GM19193 (cell line): ENCODE results near the gene DNAJA2.

Experiments
- POLR2A ChIP-seq: IDR thresholded peaks from 4 replicates; pipeline ENCODE4 v1.6.1; 2011; ENCODE audit not compliant: insufficient read depth, insufficient read length; ENCODE audit errors: extremely low read depth

Gene DNAJA2

DNA sequence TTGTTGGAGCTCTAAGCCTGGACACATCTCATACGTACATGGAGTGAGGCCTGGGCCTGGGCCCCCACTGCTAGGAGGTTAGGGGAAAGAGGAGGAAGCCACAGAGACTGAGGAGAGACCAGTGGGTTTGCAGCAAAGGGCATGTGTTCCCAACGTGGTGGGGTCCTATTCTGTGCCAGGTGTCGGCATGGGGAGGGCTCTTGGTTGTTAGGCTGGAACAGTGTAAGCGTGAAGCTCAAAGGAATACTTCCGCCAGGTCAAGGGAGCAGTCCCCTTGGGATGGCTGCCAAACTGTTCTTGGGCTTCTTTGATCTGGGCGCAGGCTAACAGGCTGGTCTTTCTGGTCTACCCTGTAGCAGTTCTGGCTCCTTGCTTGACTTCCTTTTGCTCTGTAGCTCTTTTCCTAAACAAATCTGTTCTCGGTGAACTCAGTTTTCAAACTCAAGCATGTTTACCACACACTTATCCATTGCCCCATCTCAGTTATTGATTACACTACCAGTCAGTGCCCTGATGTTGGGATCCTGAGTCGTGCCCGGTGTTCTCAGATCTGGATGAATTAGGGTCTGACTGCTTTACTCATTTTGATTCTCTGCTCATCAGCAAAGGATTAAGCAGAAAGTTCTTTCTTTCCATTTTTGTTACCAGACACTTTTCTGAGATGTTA lies 52.9 kb downstream of the DNAJA2 start:
- no peak for TF ChIP-seq POLR2A

DNA sequence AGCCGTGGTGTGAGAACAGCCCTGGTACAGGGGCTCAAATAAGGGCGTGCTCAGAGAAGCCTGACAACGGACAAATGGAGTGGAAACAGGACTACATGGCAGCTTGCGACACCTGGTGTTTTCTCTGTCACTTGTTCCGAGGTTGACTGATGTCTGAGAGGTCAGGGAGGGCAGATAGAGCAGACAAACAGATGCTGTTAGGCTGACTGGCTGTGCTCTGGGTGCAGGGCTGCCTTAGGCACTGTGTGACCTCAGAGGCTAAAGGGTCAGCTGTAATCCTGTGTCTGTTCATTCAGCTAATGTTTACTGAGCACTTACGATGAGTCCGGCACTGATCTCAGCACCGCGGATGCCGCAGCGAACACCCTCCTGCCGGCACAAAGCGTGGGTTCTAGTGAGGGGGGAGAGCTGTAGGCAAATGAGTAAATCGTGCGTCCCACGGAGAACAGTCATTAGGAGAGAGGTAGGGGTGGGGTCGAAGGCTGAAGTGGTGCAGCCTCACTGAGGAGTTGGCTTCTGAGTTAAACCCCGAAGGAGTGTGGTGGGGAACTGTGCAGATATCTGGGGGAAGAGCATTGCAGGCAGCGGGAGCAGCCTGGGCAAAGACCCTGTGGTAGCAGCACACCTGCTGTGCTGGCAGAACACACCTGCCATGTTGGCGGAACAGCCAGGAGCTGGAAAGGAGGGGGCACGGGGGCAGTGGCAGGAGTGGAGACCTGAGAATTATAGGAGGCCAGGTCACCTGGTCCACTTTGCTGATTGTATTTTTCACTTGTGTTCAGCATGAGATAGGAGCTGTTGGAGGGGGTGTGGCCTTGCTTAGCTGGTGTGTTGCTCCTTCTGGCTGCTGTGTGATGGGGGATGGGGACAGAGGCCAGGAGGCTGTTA lies 54.3 kb downstream of the DNAJA2 start:
- TF ChIP-seq POLR2A, result no peak

DNA sequence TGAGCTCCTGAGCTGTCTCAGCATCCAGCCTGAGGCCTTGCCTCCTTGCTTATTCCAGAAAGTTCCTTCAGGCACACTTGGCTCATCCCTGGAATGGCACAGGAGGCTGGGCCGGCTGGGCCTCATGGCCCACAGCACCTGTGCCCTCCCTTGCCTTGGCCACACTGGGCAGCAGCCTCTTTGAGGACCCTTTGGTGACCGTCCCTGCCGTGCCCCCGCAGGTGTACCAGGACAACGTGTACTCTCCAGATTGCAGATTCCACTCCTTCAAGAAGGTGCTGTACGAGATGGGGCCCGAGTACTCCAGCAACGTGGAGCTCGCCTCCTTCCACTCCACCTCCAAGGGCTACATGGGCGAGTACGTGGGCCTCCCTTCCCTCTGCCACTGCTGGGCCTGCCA lies 55.1 kb downstream of the DNAJA2 start:
- no peak for TF ChIP-seq POLR2A

DNA sequence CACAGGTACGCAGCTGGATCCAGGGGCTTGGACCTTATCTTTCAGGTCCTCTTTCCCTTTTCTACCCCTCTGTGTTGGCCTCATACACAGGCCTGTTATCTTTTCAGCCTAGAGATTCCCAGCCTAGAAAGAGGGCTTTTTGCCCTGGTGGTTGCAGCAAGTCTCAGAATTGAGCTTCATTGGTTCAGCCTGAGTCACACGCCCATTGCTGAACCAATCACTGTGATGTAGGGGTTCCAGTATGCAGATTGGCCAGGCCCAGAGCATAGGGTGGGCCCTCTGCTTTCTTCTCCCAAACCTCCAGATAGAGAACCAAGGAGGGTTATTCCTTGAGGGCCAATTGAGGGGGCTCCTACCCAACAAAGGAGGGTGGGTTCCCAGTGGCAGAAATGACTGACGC lies 56.5 kb downstream of the DNAJA2 start:
- TF ChIP-seq POLR2A, result no peak

DNA sequence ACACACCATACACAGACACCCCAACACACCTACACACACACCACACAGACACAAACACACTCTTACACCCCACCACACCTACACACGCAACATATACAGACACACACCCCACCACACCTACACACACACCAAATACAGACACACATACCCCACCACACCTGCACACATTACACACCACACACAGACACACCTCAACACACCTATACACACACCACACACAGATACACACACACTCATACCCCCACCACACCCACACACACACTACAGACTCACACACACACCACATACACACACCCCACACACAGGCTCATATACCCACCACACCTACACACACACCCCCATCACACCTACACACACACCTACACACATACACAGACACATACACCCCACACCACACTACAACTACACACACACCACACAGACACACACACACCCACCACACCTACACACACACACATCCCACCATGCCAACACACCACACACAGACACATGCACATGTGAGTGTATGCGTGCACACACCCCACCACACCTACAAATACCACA lies 57.9 kb downstream of the DNAJA2 start:
- no peak for TF ChIP-seq POLR2A

DNA sequence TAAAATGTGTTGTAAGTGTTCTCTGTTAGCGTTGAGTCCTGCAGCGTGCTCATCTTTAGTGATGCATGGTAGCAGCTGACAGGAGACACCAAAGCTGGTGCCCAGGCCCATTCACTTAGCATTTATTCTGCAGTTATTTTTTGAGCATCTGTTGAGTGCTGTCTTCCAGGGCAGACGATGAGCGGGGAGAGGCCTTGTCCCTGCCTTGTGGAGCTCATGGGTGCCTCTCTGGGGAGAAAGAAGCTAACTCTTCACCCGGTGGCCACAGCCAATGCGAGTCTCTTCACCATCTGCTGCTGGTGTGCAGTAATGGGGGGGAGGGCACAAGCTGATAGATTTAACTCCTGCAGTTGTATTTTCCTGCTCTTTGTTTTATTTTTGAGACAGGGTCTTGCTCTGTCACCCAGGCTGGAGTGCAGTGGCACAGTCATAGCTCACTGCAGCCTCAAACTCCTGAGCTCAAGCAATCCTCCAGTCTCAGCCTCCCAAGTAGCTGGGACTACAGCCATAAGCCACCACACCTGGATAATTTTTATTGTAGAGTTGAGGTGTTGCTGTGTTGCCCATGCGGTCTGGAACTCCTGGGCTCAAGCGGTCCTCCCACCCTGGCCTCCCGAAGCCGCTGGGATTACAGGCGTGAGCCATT lies 58.8 kb downstream of the DNAJA2 start:
- no peak for TF ChIP-seq POLR2A

DNA sequence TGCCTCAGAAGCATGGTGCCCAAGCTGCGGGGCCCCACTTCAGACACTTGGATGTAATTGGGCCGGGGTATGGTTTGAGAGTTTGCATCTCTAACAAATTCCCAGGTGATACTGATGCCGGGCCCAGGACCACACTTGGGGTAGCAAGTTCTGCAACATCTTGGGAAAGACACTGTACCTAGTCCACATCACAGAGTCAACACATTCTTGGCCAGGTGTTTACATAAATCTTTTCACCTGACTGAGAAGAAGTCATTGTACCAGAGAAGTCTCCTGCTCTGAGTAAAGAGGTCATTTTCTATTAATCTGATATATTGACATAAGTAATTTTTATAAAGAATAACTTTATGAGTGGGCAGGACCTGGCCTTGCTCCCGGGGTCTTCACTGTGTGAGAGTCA lies 61.8 kb downstream of the DNAJA2 start:
- TF ChIP-seq POLR2A, result no peak

DNA sequence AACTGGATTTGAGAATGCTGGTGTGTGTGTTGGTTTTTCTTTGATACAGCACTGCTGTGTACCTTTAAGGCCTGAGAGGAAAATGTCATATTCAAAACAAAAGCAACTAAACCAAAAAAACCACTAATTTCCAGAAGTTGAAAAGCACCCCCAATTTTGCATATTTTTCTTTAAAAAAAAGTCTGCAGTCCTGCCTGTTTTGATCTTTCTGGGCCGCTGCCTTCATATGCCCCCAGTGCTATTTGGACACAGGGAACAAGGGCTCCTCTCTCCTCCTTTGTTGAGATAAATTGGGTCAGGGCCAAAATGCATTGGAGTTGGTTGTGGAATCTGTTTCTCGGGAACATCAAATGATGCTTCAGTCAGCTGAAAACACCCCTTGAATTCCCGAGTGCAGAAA lies 62.4 kb downstream of the DNAJA2 start:
- TF ChIP-seq POLR2A, result no peak

DNA sequence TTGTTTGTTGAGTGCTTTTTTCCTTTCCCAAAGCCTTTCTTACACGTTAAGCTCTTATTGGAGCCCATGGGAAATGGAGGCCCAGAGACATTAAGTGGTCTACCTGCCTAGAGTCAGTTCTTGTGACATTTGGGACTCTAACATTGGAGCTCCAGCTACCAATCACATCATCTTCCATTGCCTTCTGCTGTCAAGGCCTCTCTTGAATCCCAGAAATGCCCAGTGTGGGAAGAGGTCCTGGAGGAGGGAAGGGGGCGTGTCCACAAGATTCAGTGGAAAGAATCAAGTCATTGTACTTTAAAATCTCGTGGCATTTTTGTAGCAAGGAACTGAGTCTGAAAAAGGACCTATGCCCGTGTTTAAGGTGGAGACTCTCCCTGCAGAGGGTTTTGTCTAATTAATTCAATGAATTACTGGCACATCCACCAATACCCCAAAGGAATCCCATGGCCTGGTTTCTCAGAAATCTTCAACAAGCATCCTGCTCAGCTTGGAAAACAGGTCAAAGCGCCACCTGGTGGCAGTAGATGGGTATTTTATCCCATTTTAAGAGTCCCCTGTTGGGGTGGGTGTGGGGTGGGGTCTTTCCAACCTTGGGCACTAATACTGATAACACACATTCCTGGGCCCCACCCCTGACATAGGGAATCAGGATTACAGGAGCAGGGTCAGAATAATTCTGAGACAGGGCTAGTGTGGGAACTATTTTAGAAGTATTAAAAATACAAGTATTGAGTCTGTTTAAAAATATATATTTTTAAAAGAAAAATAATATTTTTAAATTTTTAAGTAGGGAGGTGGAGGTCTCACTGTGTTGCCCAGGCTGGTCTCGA lies 64.7 kb downstream of the DNAJA2 start:
- no peak for TF ChIP-seq POLR2A

DNA sequence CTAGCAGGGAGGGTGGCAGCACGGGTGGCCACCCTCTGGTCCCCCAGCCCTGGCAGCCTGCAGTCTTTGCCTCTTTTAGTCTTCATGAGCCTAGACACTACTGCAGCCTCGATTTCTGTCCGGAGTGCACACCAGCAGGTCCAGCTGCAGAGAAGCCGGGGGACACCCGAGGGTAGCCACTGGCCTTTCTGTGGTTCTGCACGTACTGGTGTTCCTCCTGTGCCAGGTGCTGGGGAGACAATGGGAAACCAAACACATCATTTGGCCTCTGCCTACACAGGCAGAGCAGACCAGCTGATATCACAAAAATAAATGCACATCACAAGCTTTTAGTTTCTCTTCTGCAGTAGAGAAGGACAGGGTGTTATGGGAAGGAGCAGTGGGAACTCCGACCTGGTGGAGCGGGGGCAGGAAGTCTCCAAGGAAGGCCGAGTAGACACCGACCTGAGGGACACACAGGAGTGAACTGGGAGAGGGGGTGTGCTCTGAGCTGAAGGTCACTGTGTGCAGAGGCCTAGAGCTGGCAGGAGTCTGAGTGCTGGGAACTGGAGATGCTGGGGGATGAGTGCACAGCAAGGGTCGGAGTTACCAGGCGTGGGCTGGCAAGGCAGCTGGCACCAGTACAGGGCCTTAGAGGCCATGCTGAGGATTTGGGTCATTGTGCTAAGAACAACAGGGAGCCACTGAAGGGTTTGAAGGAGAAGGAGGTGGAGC lies 66.3 kb downstream of the DNAJA2 start:
- TF ChIP-seq POLR2A, result no peak

DNA sequence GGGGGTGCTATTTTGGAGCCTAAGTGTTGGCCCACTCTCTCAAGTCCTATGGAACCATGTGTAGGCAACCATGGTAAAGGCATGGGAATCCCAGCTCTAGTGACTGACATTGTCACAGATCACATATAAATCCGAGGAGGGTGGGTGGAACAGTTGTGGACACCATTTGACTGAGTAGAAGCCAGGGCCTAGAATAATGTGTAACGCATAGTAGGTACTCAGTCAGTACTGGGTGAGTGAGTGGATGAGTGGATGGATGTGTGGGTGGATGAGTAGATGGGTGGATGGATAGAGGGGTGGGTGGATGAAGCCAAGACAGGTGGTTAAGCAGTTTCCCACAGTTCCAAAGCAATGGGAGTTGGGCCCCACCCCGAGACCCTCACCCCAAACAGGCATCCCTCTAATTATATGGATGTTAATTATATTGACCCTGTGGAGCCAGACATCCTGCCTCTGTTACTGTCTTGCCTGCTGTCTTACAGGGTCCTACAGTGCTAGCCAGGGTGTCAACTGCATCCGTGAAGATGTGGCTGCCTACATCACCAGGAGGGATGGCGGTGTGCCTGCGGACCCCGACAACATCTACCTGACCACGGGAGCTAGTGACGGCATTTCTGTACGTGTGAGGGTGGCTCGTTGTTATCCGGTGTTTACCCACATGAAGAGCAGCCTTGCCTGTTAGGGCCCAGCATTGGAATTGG lies 67.0 kb downstream of the DNAJA2 start:
- TF ChIP-seq POLR2A, result no peak
